ENCODE data around the gene HEBP2.

DNA sequence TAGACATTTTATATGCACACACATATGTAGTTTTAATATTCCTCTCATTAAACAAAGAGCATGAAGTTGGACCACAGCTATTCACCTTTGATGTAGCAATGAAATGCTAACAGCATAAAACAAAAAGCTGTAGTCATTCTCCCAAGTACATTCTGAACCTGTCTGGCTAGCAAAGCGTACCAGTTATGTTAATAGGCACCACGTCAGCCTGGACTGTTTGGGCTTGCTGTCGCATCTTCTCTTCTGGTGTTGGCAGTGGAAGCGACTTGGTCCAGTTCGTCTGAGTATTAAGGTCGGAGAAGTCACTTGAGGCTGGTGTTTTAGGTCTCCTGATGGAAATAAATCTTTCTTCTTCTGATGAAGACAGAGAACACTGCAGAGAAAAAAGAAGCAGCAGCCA, 42.8 kb downstream of the HEBP2 start:
- TF ChIP-seq, protein P1, sequence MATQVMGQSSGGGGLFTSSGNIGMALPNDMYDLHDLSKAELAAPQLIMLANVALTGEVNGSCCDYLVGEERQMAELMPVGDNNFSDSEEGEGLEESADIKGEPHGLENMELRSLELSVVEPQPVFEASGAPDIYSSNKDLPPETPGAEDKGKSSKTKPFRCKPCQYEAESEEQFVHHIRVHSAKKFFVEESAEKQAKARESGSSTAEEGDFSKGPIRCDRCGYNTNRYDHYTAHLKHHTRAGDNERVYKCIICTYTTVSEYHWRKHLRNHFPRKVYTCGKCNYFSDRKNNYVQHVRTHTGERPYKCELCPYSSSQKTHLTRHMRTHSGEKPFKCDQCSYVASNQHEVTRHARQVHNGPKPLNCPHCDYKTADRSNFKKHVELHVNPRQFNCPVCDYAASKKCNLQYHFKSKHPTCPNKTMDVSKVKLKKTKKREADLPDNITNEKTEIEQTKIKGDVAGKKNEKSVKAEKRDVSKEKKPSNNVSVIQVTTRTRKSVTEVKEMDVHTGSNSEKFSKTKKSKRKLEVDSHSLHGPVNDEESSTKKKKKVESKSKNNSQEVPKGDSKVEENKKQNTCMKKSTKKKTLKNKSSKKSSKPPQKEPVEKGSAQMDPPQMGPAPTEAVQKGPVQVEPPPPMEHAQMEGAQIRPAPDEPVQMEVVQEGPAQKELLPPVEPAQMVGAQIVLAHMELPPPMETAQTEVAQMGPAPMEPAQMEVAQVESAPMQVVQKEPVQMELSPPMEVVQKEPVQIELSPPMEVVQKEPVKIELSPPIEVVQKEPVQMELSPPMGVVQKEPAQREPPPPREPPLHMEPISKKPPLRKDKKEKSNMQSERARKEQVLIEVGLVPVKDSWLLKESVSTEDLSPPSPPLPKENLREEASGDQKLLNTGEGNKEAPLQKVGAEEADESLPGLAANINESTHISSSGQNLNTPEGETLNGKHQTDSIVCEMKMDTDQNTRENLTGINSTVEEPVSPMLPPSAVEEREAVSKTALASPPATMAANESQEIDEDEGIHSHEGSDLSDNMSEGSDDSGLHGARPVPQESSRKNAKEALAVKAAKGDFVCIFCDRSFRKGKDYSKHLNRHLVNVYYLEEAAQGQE (IDR thresholded peaks at IDR 0.05; ENCODE audit: unreplicated experiment): no peak
- TF ChIP-seq, protein P2, sequence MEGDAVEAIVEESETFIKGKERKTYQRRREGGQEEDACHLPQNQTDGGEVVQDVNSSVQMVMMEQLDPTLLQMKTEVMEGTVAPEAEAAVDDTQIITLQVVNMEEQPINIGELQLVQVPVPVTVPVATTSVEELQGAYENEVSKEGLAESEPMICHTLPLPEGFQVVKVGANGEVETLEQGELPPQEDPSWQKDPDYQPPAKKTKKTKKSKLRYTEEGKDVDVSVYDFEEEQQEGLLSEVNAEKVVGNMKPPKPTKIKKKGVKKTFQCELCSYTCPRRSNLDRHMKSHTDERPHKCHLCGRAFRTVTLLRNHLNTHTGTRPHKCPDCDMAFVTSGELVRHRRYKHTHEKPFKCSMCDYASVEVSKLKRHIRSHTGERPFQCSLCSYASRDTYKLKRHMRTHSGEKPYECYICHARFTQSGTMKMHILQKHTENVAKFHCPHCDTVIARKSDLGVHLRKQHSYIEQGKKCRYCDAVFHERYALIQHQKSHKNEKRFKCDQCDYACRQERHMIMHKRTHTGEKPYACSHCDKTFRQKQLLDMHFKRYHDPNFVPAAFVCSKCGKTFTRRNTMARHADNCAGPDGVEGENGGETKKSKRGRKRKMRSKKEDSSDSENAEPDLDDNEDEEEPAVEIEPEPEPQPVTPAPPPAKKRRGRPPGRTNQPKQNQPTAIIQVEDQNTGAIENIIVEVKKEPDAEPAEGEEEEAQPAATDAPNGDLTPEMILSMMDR (conservative IDR thresholded peaks at IDR 0.05; ENCODE audit: low read depth in 2 of 2): no peak
